H9 (cell line): ENCODE data around the gene MAP7D3. TPM values are rescaled to one million over a fixed set of nuclear protein-coding genes. Genes with fewer than 3 reads are reported as not detected.

Source experiments
- DNase-seq: peaks from one replicate; pipeline ENCODE4 v3.0.0-alpha.2; 2017
- H2AFZ ChIP-seq: one replicate; pipeline ENCODE4 v1.6.1; 2013; ENCODE audit warnings: mild to moderate bottlenecking, low read length, control low read depth, moderate library complexity
- H2AK5ac ChIP-seq: 2 replicates; pipeline ENCODE4 v1.6.1; 2013; ENCODE audit warnings: low read length, control low read depth, mixed read lengths; ENCODE audit not compliant: insufficient read length
- H2BK120ac ChIP-seq: one replicate; pipeline ENCODE4 v1.6.1; 2013; ENCODE audit warnings: low read depth, mild to moderate bottlenecking, low read length, control low read depth, inconsistent platforms; ENCODE audit not compliant: poor library complexity, severe bottlenecking
- H2BK12ac ChIP-seq: 2 replicates; pipeline ENCODE4 v1.6.1; 2013; ENCODE audit warnings: low read length, control low read depth, mixed read lengths, low read depth; ENCODE audit not compliant: insufficient read length
- H2BK15ac ChIP-seq: 2 replicates; pipeline ENCODE4 v1.6.1; 2013; ENCODE audit warnings: low read depth, low read length, control low read depth
- H2BK20ac ChIP-seq: one replicate; pipeline ENCODE4 v1.6.1; 2013; ENCODE audit warnings: low read depth, mild to moderate bottlenecking, low read length, control low read depth, inconsistent platforms; ENCODE audit not compliant: poor library complexity, severe bottlenecking
- H2BK5ac ChIP-seq: 2 replicates; pipeline ENCODE4 v1.6.1; 2013; ENCODE audit warnings: low read length, control low read depth, mixed read lengths; ENCODE audit not compliant: insufficient read length
- H3K14ac ChIP-seq: 2 replicates; pipeline ENCODE4 v1.6.1; 2013; ENCODE audit warnings: low read length, control low read depth; ENCODE audit not compliant: insufficient read depth
- H3K18ac ChIP-seq: 2 replicates; pipeline ENCODE4 v1.6.1; 2013; ENCODE audit warnings: low read depth, mild to moderate bottlenecking, mixed read lengths, low read length, control low read depth; ENCODE audit not compliant: insufficient read length
- H3K23ac ChIP-seq: 2 replicates; pipeline ENCODE4 v1.6.1; 2013; ENCODE audit warnings: low read length, control low read depth, mixed read lengths, low read depth; ENCODE audit not compliant: insufficient read length
- H3K23me2 ChIP-seq: 2 replicates; pipeline ENCODE4 v1.6.1; 2013; ENCODE audit warnings: low read depth, mild to moderate bottlenecking, mixed read lengths, low read length, control low read depth; ENCODE audit not compliant: insufficient read length, poor library complexity, severe bottlenecking
- H3K27ac ChIP-seq: 2 replicates; pipeline ENCODE4 v1.5.1; 2013; ENCODE audit warnings: low read length, control low read depth, mixed read lengths, low read depth; ENCODE audit not compliant: insufficient read length
- H3K27me3 ChIP-seq: 2 replicates; pipeline ENCODE4 v1.6.1; 2013; ENCODE audit warnings: low read length, control low read depth, inconsistent platforms; ENCODE audit not compliant: insufficient read depth
- H3K4ac ChIP-seq: 2 replicates; pipeline ENCODE4 v1.6.1; 2013; ENCODE audit warnings: low read depth, mild to moderate bottlenecking, control low read depth, inconsistent platforms, low read length, moderate library complexity
- H3K4me1 ChIP-seq: 2 replicates; pipeline ENCODE4 v1.6.1; 2013; ENCODE audit warnings: low read length, control low read depth, inconsistent platforms; ENCODE audit not compliant: insufficient read depth
- H3K4me2 ChIP-seq: 2 replicates; pipeline ENCODE4 v1.6.1; 2013; ENCODE audit warnings: low read length, control low read depth, mixed read lengths; ENCODE audit not compliant: insufficient read length, insufficient read depth
- H3K56ac ChIP-seq: 2 replicates; pipeline ENCODE4 v1.6.1; 2013; ENCODE audit warnings: low read depth, mild to moderate bottlenecking, mixed read lengths, low read length, control low read depth; ENCODE audit not compliant: insufficient read length
- H3K79me1 ChIP-seq: 2 replicates; pipeline ENCODE4 v1.6.1; 2013; ENCODE audit warnings: low read depth, mild to moderate bottlenecking, moderate library complexity, low read length, control low read depth, inconsistent platforms; ENCODE audit not compliant: insufficient read depth, poor library complexity, severe bottlenecking
- H3K79me2 ChIP-seq: 2 replicates; pipeline ENCODE4 v1.6.1; 2013; ENCODE audit warnings: low read length, control low read depth, inconsistent platforms; ENCODE audit not compliant: insufficient read depth
- H3K9ac ChIP-seq: 2 replicates; pipeline ENCODE4 v1.6.1; 2013; ENCODE audit warnings: low read length, control low read depth, mixed read lengths; ENCODE audit not compliant: insufficient read length; ENCODE audit errors: extremely low read depth
- H3K9me3 ChIP-seq: one replicate; pipeline ENCODE4 v1.6.1; 2013; ENCODE audit warnings: low read depth, low read length, inconsistent platforms; ENCODE audit not compliant: control insufficient read depth
- H3T11ph ChIP-seq: one replicate; pipeline ENCODE4 v1.6.1; 2013; ENCODE audit warnings: mild to moderate bottlenecking, low read length, control low read depth, inconsistent platforms
- H4K20me1 ChIP-seq: one replicate; pipeline ENCODE4 v1.6.1; 2013; ENCODE audit not compliant: control insufficient read depth, insufficient read length, insufficient read depth
- H4K5ac ChIP-seq: 2 replicates; pipeline ENCODE4 v1.6.1; 2013; ENCODE audit warnings: low read depth, mild to moderate bottlenecking, mixed read lengths, low read length, control low read depth; ENCODE audit not compliant: insufficient read length
- H4K8ac ChIP-seq: replicated peaks from 2 replicates; pipeline ENCODE4 v1.6.1; 2013; ENCODE audit warnings: low read length, control low read depth, mixed read lengths, low read depth; ENCODE audit not compliant: insufficient read length
- H4K91ac ChIP-seq: 2 replicates; pipeline ENCODE4 v1.6.1; 2013; ENCODE audit warnings: low read depth, mild to moderate bottlenecking, moderate library complexity, mixed read lengths, low read length, control low read depth; ENCODE audit not compliant: insufficient read length
- H3K27ac Mint-ChIP-seq, 3 experiments: 2 replicates in 2 of 3; 3 replicates in 1 of 3; pipeline ENCODE4 v1.8.0; 2020 to 2021; ENCODE audit warnings: mixed read lengths in 3 of 3, mild to moderate bottlenecking in 1 of 3, moderate library complexity in 1 of 3
- H3K27me3 Mint-ChIP-seq: 2 replicates; pipeline ENCODE4 v1.8.0; 2021; ENCODE audit warnings: low read depth, mild to moderate bottlenecking, moderate library complexity, mixed read lengths
- H3K36me3 Mint-ChIP-seq, 3 experiments: 2 replicates in 2 of 3; 3 replicates in 1 of 3; pipeline ENCODE4 v1.8.0; 2020 to 2021; ENCODE audit warnings: low read depth in 3 of 3, mixed read lengths in 3 of 3; ENCODE audit not compliant: insufficient read depth in 1 of 3
- H3K4me1 Mint-ChIP-seq, 2 experiments: 2 replicates each; pipeline ENCODE4 v1.8.0; 2020; ENCODE audit warnings: mixed read lengths in 2 of 2
- H3K4me3 Mint-ChIP-seq, 2 experiments: 2 replicates in 1 of 2; 3 replicates in 1 of 2; pipeline ENCODE4 v1.8.0; 2020 to 2021; ENCODE audit warnings: mild to moderate bottlenecking in 2 of 2, mixed read lengths in 2 of 2, moderate library complexity in 1 of 2
- H3K9me3 Mint-ChIP-seq, 2 experiments: 2 replicates in 1 of 2; 3 replicates in 1 of 2; pipeline ENCODE4 v1.8.0; 2020; ENCODE audit warnings: mild to moderate bottlenecking in 2 of 2, mixed read lengths in 2 of 2, moderate library complexity in 1 of 2
- WGBS: extraction: QIAGEN DNeasy Blood & Tissue Kit; methylation state at CpG from one replicate; pipeline ENCODE4 v1.1.7; 2013; ENCODE audit warnings: missing lambda C conversion rate, low lambda C conversion rate, mixed read lengths; ENCODE audit not compliant: insufficient read length; ENCODE audit errors: extremely low coverage; 5-methylcytosine and 5-hydroxymethylcytosine counted together
- total RNA-seq: library from RNA; stranded (reverse); gene quantifications from 2 replicates; pipeline ENCODE4 v1.2.1, GENCODE V29; 2021
- TF ChIP-seq, protein P1 (sequence below): fragments of 200-600 bp; sonication (generic); conservative IDR thresholded peaks from 3 replicates; pipeline ENCODE4 v1.8.0; 2021; ENCODE audit warnings: antibody characterized with exemption, mild to moderate bottlenecking

MAP7D3 gene
- total RNA-seq, 1 experiment from 2014 or later, result 15.2 TPM

DNA sequence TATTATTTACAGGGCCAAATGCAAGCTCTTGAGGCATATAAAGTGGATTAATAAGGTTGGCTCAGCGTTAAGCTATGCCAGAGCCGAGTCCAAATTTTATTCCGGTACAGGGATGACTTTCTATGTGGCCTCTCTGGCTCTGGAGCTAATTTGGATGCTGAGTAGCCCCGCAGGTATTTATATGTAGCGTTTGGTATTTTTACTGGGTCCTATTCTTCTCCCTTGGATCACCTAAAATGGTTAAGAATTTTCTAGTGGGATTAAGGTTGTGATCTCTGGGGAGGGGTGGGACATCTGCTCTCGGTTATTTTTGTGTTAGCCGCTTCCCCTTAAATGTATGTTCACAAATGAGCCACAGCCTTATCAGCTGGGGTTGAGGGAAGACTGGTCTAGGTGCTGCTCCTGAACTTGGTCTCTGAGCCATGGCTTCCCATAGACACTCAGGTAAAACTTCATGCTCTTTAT, 54.5 kb downstream of the MAP7D3 start:
- H3K56ac ChIP-seq, result no peak overlapping the region
- no CpG with 5 or more reads among the region's 7 CpGs for WGBS

More for the DNA sequence above, 54.5 kb downstream of the MAP7D3 start:
- H3K23ac ChIP-seq, result no peak overlapping the region
- H4K20me1 ChIP-seq, result no peaks in the 10 kb centered on the region
- no peaks in the 10 kb centered on the region for H3K79me1 ChIP-seq
- no peak overlapping the region for H3K4me3 Mint-ChIP-seq
- no peak overlapping the region for H2AFZ ChIP-seq
- no peak overlapping the region for H3K4ac ChIP-seq
- H2BK120ac ChIP-seq, result no peak overlapping the region
- no peak overlapping the region for H3K9ac ChIP-seq
- no peak overlapping the region for H2AK5ac ChIP-seq
- H4K5ac ChIP-seq, result no peak overlapping the region
- H3K27ac Mint-ChIP-seq, result peak overlapping the region in 1 of 3 experiments; percentile 20; a peak in 1 of 7 replicates
- no peak overlapping the region for H4K8ac ChIP-seq
- H3K18ac ChIP-seq, result no peak overlapping the region
- DNase-seq, result no peak
- no peaks in the 10 kb centered on the region for H3K79me2 ChIP-seq
- H3K4me1 Mint-ChIP-seq, result peaks cover 7 to 17% of the 10 kb centered on the region in 2 experiments
- no peak overlapping the region for H2BK5ac ChIP-seq
- H3T11ph ChIP-seq, result no peak overlapping the region
- no peaks in the 10 kb centered on the region; the same call in 1 of the 2 replicates for H3K27me3 Mint-ChIP-seq
- H3K36me3 Mint-ChIP-seq, result peaks cover 3 to 9% (median 6%) of the 10 kb centered on the region in 3 experiments; a peak in 6 of 7 replicates
- no peaks in the 10 kb centered on the region for H3K23me2 ChIP-seq
- H3K14ac ChIP-seq, result no peak overlapping the region
- no peak overlapping the region for H3K4me2 ChIP-seq
- H2BK15ac ChIP-seq, result no peak overlapping the region
- H3K9me3 Mint-ChIP-seq, result peaks cover 60 to 68% of the 10 kb centered on the region in 2 experiments
- H3K9me3 ChIP-seq, result peaks cover 49% of the 10 kb centered on the region
- no peaks in the 10 kb centered on the region; the same call in 1 of the 2 replicates for H3K4me1 ChIP-seq
- TF ChIP-seq, protein P1, sequence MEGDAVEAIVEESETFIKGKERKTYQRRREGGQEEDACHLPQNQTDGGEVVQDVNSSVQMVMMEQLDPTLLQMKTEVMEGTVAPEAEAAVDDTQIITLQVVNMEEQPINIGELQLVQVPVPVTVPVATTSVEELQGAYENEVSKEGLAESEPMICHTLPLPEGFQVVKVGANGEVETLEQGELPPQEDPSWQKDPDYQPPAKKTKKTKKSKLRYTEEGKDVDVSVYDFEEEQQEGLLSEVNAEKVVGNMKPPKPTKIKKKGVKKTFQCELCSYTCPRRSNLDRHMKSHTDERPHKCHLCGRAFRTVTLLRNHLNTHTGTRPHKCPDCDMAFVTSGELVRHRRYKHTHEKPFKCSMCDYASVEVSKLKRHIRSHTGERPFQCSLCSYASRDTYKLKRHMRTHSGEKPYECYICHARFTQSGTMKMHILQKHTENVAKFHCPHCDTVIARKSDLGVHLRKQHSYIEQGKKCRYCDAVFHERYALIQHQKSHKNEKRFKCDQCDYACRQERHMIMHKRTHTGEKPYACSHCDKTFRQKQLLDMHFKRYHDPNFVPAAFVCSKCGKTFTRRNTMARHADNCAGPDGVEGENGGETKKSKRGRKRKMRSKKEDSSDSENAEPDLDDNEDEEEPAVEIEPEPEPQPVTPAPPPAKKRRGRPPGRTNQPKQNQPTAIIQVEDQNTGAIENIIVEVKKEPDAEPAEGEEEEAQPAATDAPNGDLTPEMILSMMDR, result no peak
- no peak overlapping the region for H2BK12ac ChIP-seq
- H4K91ac ChIP-seq, result no peak overlapping the region
- H2BK20ac ChIP-seq, result no peak overlapping the region
- no peak overlapping the region for H3K27ac ChIP-seq
- no peaks in the 10 kb centered on the region for H3K27me3 ChIP-seq
